ENCODE results near the gene TMEM250.
A peak's percentile ranks its signal among the peaks of the same experiment; 100 is the strongest.
"Not testable (repeated sequence)": the region's sequence is repeated elsewhere in the genome, so short reads cannot be mapped to it uniquely, and the experiment has no call there.

Gene TMEM250

GRCh38 chr9:136110082-136111061, 8.3 kb downstream of the TMEM250 start:
- DNase-seq = peak; percentile 62

DNA sequence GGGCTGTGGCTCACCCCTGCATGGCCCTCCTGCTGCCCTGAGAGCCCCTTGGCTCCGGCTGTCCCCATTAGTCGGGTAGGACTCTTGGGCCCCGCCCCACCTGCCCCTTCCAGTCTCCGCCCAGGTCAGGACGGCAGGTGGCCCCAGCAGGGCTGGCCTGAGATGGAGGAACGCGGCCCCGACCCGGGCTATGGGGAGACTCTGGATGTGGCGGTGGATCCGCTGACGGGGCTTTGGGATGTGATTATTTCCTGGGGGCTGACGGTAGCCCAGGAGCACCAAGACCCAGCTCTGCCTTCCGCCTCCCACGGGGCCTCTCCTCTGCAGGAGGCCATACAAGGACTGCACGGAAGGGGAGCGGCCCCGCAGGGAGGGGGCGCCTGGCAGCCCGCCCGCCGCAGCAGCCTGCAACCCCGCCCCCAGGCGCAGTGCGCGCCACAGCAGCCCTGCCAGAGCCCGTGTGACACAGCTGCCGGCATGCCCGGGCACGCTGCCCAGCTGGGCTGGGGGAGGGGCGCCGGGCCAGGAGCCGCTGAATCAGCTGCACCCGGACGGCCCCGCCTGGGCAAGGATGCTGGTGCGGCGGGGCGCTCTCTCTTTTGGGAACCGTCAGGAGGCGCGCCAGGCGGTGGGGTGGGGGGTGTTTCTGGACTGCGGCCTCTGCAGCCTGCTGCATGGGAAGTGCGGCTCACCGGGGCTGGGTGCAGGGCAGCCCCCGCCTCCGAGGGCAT, 9.2 kb downstream of the TMEM250 start:
- DNase-seq = peak; percentile 96

DNA sequence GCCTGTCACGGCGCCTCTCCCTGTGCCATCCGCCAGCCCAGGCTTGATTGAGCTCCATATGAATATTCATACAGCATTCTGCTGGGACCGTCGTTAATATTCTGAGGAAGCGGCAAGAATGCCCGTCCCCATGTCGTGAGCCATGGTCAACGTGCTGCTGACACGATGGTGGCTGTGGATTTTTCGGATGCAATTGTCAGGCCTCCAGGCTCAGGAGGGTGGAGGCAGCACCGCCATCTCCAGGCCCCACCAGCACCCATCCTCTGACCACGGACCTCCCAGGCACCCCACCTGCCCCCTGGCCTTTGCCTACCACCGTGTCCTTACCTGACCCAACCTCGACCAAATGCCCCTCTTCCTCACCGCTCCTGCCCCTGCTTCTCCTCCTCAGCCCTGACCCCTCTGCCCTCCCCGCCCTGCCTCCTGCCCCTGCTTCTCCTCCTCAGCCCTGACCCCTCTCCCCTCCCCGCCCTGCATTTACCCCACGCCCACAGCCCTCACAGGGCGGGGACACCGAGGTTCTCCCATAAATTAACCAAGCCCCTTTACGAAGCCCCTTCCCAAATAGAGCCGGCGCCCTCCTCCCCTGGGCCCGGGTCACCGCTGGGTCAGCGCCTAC, 9.9 kb downstream of the TMEM250 start:
- no peak for DNase-seq

DNA sequence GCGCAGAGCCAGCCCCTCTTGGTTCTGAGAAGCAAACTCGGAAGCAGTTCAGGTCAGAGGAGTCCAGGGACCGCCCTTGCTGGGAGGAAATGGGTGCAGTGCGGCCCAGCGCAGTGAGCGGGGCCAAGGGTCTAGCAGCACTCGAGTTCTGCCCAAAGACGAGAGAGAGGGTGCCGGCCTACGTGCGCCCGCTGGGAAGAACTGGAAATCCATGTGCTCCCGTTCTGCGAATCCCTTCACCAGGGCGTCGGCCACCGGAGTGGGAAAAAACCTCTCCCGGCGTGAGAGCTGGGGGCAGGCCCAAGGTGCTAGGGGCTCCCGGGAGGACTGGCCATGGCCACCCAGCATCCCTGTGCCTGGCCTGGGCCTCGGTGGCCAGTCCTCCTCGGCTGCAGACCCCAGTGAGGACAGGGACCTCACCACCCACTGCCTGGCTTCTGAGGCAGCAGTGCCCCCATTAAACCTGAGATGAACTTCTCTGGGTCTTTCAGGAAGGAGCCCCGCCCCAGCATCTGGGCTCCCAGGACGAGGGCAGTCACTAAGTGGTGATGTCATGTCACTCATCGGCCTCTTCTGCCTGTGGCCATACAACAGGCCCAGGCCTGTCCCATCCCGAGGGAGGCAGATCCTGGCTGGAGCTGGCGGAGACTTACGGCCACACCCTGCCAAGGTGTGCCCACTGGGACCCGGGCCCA, 10.6 kb downstream of the TMEM250 start:
- no peak for DNase-seq

- DNase-seq = no peak
Measured at GRCh38 chr9:136107155-136107952, 11.3 kb downstream of the TMEM250 start.

GRCh38 chr9:136105398-136106135, 13.1 kb downstream of the TMEM250 start:
- DNase-seq = peak; percentile 57

GRCh38 chr9:136104916-136105315, 13.8 kb downstream of the TMEM250 start:
- DNase-seq = no peak

GRCh38 chr9:136104488-136104800, 14.2 kb downstream of the TMEM250 start:
- DNase-seq = no peak

- no peak for DNase-seq
Measured at GRCh38 chr9:136103651-136104487, 14.8 kb downstream of the TMEM250 start.

- DNase-seq = not testable (repeated sequence)
Measured at GRCh38 chr9:136101615-136102074, 17.0 kb downstream of the TMEM250 start.

DNA sequence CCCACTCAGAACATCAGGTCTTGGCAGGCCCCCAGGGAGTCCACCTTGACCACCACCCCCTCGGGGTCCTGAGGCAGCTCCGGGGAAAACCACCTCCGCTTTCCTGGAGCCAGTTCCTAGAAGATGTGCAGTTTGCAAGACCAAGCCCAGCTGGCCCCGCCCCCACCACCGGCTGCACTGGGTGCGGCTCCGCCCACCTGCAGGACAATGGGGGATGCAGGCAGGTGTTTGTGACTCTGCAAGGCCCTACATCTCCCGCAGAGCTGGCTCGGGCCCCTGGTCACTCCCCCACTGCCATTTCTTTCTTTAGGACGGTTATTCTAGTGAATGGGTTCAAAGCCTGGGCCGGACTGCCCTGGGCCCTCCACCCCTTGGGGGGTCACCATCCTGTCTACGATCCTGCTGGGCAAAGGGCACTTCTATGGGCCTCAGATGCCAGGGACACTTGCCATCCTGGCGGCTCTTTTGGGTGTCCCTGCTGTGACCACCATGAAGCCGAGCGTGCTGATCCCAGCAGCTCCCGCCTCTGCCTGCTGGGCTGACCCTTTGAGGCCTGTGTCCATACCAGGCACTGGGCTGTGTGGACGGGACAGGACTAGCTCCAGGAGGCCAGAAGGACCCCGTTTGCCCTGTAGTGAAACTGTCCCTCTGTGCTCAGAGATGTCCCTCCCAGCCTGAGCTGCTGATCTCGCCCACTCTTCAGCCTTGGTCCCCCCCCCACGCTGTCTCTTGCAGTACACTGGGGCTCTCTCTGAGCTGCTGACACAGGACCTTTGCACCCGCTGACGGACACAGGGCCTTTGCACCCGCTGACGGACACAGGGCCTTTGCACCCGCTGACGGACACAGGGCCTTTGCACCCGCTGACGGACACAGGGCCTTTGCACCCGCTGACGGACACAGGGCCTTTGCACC, 17.7 kb downstream of the TMEM250 start:
- no peak for DNase-seq

- no peak for DNase-seq
Measured at GRCh38 chr9:136099542-136099941, 19.1 kb downstream of the TMEM250 start.

DNA sequence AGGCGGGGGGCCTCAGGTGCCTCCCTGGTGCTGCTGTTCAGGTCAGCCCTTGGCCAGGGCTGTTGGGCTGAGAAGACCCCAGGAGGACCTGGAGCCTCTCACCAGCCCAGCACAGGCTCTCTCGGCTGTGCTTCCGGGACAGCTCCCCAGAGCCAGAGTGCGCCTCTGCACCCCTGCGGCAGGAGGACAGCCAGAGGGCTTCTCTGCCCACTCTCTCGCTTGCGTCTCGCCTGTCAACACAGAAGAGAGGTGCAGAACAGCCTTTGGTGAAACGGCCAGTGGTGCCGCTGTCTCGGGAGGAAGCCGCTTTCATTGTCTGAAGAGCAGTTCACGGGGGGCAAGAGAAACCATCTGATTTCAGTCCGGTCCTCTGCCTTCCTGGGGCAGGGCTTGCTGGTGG, 19.8 kb downstream of the TMEM250 start:
- DNase-seq = no peak

- DNase-seq = no peak
Measured at GRCh38 chr9:136098210-136098609, 20.5 kb downstream of the TMEM250 start.

- no peak for DNase-seq
Measured at GRCh38 chr9:136096505-136097001, 22.1 kb downstream of the TMEM250 start.

- peak; percentile 68 for DNase-seq
Measured at GRCh38 chr9:136095070-136096058, 23.3 kb downstream of the TMEM250 start, which contains the start of gene NACC2. Gene NACC2 (minus strand): TSS chr9:136095289. CDS start chr9:136050521, 44,768 bp downstream.
